ENCODE data around the gene ZP1. TPM values are rescaled to one million over a fixed set of nuclear protein-coding genes. Genes with fewer than 3 reads are reported as not detected.

ZP1 gene
- total RNA-seq, 1 donor from 2014 or later, result not detected

GRCh38 chr11:60919956-60920355 lies 52.6 kb downstream of the ZP1 start:
- Mint-ChIP-seq H3K27ac (ENCODE audit: unreplicated experiment) (no peak overlapping the region), H3K27me3 (ENCODE audit: unreplicated experiment) (no peaks in the 10 kb centered on the region), H3K9me3 (ENCODE audit: unreplicated experiment) (no peaks in the 10 kb centered on the region), H3K4me1 (ENCODE audit: unreplicated experiment) (peaks cover 32% of the 10 kb centered on the region), H3K36me3 (ENCODE audit: unreplicated experiment) (peaks cover 20% of the 10 kb centered on the region), H3K4me3 (ENCODE audit: unreplicated experiment) (no peak overlapping the region)
- no peak for TF ChIP-seq CTCF (IDR thresholded peaks at IDR 0.05)
- no peak for DNase-seq (ENCODE audit: extremely low spot score, unreplicated experiment)

- Mint-ChIP-seq H3K36me3 (ENCODE audit: unreplicated experiment) (peaks cover 20% of the 10 kb centered on the region), H3K27me3 (ENCODE audit: unreplicated experiment) (no peaks in the 10 kb centered on the region), H3K27ac (ENCODE audit: unreplicated experiment) (no peak overlapping the region), H3K4me3 (ENCODE audit: unreplicated experiment) (no peak overlapping the region), H3K9me3 (ENCODE audit: unreplicated experiment) (no peaks in the 10 kb centered on the region), H3K4me1 (ENCODE audit: unreplicated experiment) (peaks cover 33% of the 10 kb centered on the region)
- no peak for DNase-seq (ENCODE audit: extremely low spot score, unreplicated experiment)
- no peak for TF ChIP-seq CTCF (IDR thresholded peaks at IDR 0.05)
Observed at GRCh38 chr11:60921259-60921658, 53.9 kb downstream of the ZP1 start.

- H3K4me3 Mint-ChIP-seq (ENCODE audit: unreplicated experiment), result no peak overlapping the region
Observed at GRCh38 chr11:60921777-60922335, 54.5 kb downstream of the ZP1 start.

GRCh38 chr11:60922906-60923305 lies 55.6 kb downstream of the ZP1 start:
- no peak for DNase-seq (ENCODE audit: extremely low spot score, unreplicated experiment)
- no peak for TF ChIP-seq CTCF (IDR thresholded peaks at IDR 0.05)
- no peaks in the 10 kb centered on the region for H3K27me3 Mint-ChIP-seq (ENCODE audit: unreplicated experiment)
- peaks cover 23% of the 10 kb centered on the region for H3K4me1 Mint-ChIP-seq (ENCODE audit: unreplicated experiment)
- H3K4me3 Mint-ChIP-seq (ENCODE audit: unreplicated experiment), result no peak overlapping the region
- H3K9me3 Mint-ChIP-seq (ENCODE audit: unreplicated experiment), result no peaks in the 10 kb centered on the region
- peaks cover 16% of the 10 kb centered on the region for H3K36me3 Mint-ChIP-seq (ENCODE audit: unreplicated experiment)
- no peak overlapping the region for H3K27ac Mint-ChIP-seq (ENCODE audit: unreplicated experiment)

More at GRCh38 chr11:60921777-60922335, 54.5 kb downstream of the ZP1 start:
- peaks cover 29% of the 10 kb centered on the region for H3K4me1 Mint-ChIP-seq (ENCODE audit: unreplicated experiment)
- H3K27me3 Mint-ChIP-seq (ENCODE audit: unreplicated experiment), result no peaks in the 10 kb centered on the region
- DNase-seq (ENCODE audit: extremely low spot score, unreplicated experiment), result no peak
- TF ChIP-seq CTCF (IDR thresholded peaks at IDR 0.05), result no peak
- H3K9me3 Mint-ChIP-seq (ENCODE audit: unreplicated experiment), result no peaks in the 10 kb centered on the region
- peaks cover 20% of the 10 kb centered on the region for H3K36me3 Mint-ChIP-seq (ENCODE audit: unreplicated experiment)
- no peak overlapping the region for H3K27ac Mint-ChIP-seq (ENCODE audit: unreplicated experiment)

- no peak for DNase-seq (ENCODE audit: extremely low spot score, unreplicated experiment)
- no peak overlapping the region for H3K27ac Mint-ChIP-seq (ENCODE audit: unreplicated experiment)
- peaks cover 16% of the 10 kb centered on the region for H3K36me3 Mint-ChIP-seq (ENCODE audit: unreplicated experiment)
- TF ChIP-seq CTCF (IDR thresholded peaks at IDR 0.05), result no peak
- H3K27me3 Mint-ChIP-seq (ENCODE audit: unreplicated experiment), result no peaks in the 10 kb centered on the region
- no peak overlapping the region for H3K4me3 Mint-ChIP-seq (ENCODE audit: unreplicated experiment)
- H3K9me3 Mint-ChIP-seq (ENCODE audit: unreplicated experiment), result no peaks in the 10 kb centered on the region
- peaks cover 23% of the 10 kb centered on the region for H3K4me1 Mint-ChIP-seq (ENCODE audit: unreplicated experiment)
Observed at GRCh38 chr11:60923326-60923725, 56.0 kb downstream of the ZP1 start.

Data from osteocyte (in vitro differentiated cells).